ENCODE measurements around the gene SPP2.

GRCh38 chr2:234075518-234075915, 25.0 kb downstream of the SPP2 start:
- TF ChIP-seq CTCF (IDR thresholded peaks at IDR 0.05) (no peak), POLR2A (IDR thresholded peaks at IDR 0.05) (no peak)
